NOMO-1 treated with DMSO at 0.1 percent for 48 hours (cell line): ENCODE results near the gene ETS1.

Experiments used
- DNase-seq: peaks from one replicate; lab custom pipeline; 2025; ENCODE audit not compliant: unreplicated experiment; lab: John Stamatoyannopoulos, UW

Gene ETS1

GRCh38 chr11:128412847-128413791 is 174.2 kb downstream of the ETS1 start:
- no peak for DNase-seq

DNA sequence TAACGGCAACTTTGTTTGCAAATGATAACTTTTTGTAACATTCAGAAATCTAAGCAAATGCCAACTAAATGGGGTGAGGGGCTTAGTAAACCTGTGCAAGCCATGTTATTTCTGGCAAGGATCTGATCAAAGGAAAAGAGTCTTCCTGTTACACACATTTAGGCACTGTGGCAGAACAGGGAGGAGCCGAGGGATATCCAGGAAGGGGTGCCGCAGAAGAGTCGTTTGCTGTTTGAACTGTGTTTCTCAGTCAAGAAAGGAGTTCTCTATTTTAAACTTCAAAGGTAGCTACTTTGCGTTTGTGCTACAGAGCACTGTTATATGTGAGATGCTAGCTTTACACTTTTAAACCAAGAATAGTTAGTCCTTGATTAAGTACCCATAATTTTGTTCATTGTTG is 175.5 kb downstream of the ETS1 start:
- DNase-seq, result no peak

- no peak for DNase-seq
Observed at GRCh38 chr11:128411150-128411549, 176.2 kb downstream of the ETS1 start.

- no peak for DNase-seq
Observed at GRCh38 chr11:128409476-128409875, 177.9 kb downstream of the ETS1 start.
